DOHH2 (cell line): ENCODE results near the gene WWOX.

ENCODE experiments used
- H3F3A ChIP-seq: fragments of 200-600 bp; sonication (generic), shearing (Covaris generic); 2 replicates; pipeline ENCODE4 v1.6.0; 2016; ENCODE audit warnings: antibody characterized with exemption, mild to moderate bottlenecking; ENCODE audit not compliant: control insufficient read depth, insufficient read depth
- H3K27ac ChIP-seq: fragments of 200-600 bp; sonication (generic); 2 replicates; pipeline ENCODE4 v1.5.1; 2014; ENCODE audit warnings: low read depth, mild to moderate bottlenecking, low read length, moderate library complexity
- H3K27me3 ChIP-seq: fragments of 200-600 bp; sonication (generic); 2 replicates; pipeline ENCODE4 v1.6.1; 2014; ENCODE audit warnings: mild to moderate bottlenecking, low read length, mixed read lengths; ENCODE audit not compliant: control insufficient read depth
- H3K36me3 ChIP-seq: fragments of 200-600 bp; sonication (generic); 2 replicates; pipeline ENCODE4 v1.6.1; 2014; ENCODE audit warnings: mild to moderate bottlenecking, low read length, moderate library complexity, mixed read lengths; ENCODE audit not compliant: control insufficient read depth
- H3K4me1 ChIP-seq: fragments of 200-600 bp; sonication (generic); 2 replicates; pipeline ENCODE4 v1.6.1; 2014; ENCODE audit warnings: mild to moderate bottlenecking, low read length, mixed read lengths; ENCODE audit not compliant: control insufficient read depth
- H3K4me2 ChIP-seq: fragments of 200-600 bp; sonication (generic); 2 replicates; pipeline ENCODE4 v1.6.0; 2014; ENCODE audit warnings: mild to moderate bottlenecking, low read length, moderate library complexity
- H3K4me3 ChIP-seq: fragments of 200-600 bp; sonication (generic); 2 replicates; pipeline ENCODE4 v1.5.1; 2014; ENCODE audit warnings: mild to moderate bottlenecking, low read length, mixed read lengths
- H3K79me2 ChIP-seq: fragments of 200-600 bp; sonication (generic); 2 replicates; pipeline ENCODE4 v1.6.1; 2014; ENCODE audit warnings: mild to moderate bottlenecking, low read length, mixed read lengths; ENCODE audit not compliant: control insufficient read depth
- H3K9me2 ChIP-seq: fragments of 200-600 bp; sonication (generic); replicated peaks from 2 replicates; pipeline ENCODE4 v1.6.1; 2014; ENCODE audit warnings: mild to moderate bottlenecking, low read length, mixed read lengths; ENCODE audit not compliant: control insufficient read depth
- H3K9me3 ChIP-seq: fragments of 200-600 bp; sonication (generic); 2 replicates; pipeline ENCODE4 v1.6.1; 2014; ENCODE audit warnings: antibody characterized with exemption, low read length, mixed read lengths; ENCODE audit not compliant: control insufficient read depth, insufficient read depth
- H4K20me1 ChIP-seq: fragments of 200-600 bp; sonication (generic); 2 replicates; pipeline ENCODE4 v1.6.0; 2014; ENCODE audit warnings: low read depth, mild to moderate bottlenecking, antibody characterized with exemption, low read length, moderate library complexity; ENCODE audit not compliant: control insufficient read depth, insufficient read depth
- CTCF ChIP-seq: fragments of 200-600 bp; sonication (generic); IDR thresholded peaks from one replicate; pipeline ENCODE4 v1.5.1; 2014; ENCODE audit warnings: antibody characterized with exemption, mild to moderate bottlenecking, low read depth, low read length; ENCODE audit not compliant: poor library complexity, severe bottlenecking
- EZH2phosphoT487 ChIP-seq: fragments of 200-600 bp; sonication (generic); IDR thresholded peaks from 2 replicates; pipeline ENCODE4 v1.6.1; 2017; ENCODE audit warnings: borderline replicate concordance, mild to moderate bottlenecking, antibody characterized with exemption, low read length, moderate library complexity, mixed read lengths

Gene WWOX

GRCh38 chr16:78982096-78982744 lies 882.8 kb downstream of the WWOX start:
- Histone ChIP-seq H3K36me3 (no peaks in the 10 kb centered on the region), H3K4me2 (no peak overlapping the region), H3K79me2 (no peaks in the 10 kb centered on the region), H3K4me1 (no peaks in the 10 kb centered on the region), H4K20me1 (no peaks in the 10 kb centered on the region), H3K9me3 (no peaks in the 10 kb centered on the region), H3K4me3 (no peak overlapping the region), H3K27me3 (no peaks in the 10 kb centered on the region), H3K27ac (no peak overlapping the region), H3F3A (no peaks in the 10 kb centered on the region), H3K9me2 (no peaks in the 10 kb centered on the region)
- TF ChIP-seq CTCF (no peak), EZH2phosphoT487 (no peak)

- H3K4me3 ChIP-seq, result no peak overlapping the region
- peaks cover 5% of the 10 kb centered on the region for H3K4me1 ChIP-seq
- H3K79me2 ChIP-seq, result no peaks in the 10 kb centered on the region
- H3K36me3 ChIP-seq, result no peaks in the 10 kb centered on the region
- no peak overlapping the region for H3K4me2 ChIP-seq
- H3K9me3 ChIP-seq, result no peaks in the 10 kb centered on the region
- no peak for TF ChIP-seq EZH2phosphoT487
- TF ChIP-seq CTCF, result no peak
- no peaks in the 10 kb centered on the region for H3K27me3 ChIP-seq
- no peak overlapping the region for H3K27ac ChIP-seq
- H4K20me1 ChIP-seq, result no peaks in the 10 kb centered on the region
- no peaks in the 10 kb centered on the region for H3F3A ChIP-seq
- H3K9me2 ChIP-seq, result no peaks in the 10 kb centered on the region
Observed at GRCh38 chr16:78984324-78984723, 884.9 kb downstream of the WWOX start.

GRCh38 chr16:78984887-78985464 lies 885.5 kb downstream of the WWOX start:
- H3K27ac ChIP-seq, result no peak overlapping the region
- no peaks in the 10 kb centered on the region for H3K9me3 ChIP-seq
- no peak overlapping the region for H3K4me3 ChIP-seq
- TF ChIP-seq EZH2phosphoT487, result no peak
- no peak for TF ChIP-seq CTCF
- no peaks in the 10 kb centered on the region for H3K27me3 ChIP-seq
- H3F3A ChIP-seq, result no peaks in the 10 kb centered on the region
- H3K4me2 ChIP-seq, result no peak overlapping the region
- no peaks in the 10 kb centered on the region for H3K9me2 ChIP-seq
- no peaks in the 10 kb centered on the region for H4K20me1 ChIP-seq
- H3K4me1 ChIP-seq, result peaks cover 11% of the 10 kb centered on the region
- no peaks in the 10 kb centered on the region for H3K79me2 ChIP-seq
- H3K36me3 ChIP-seq, result no peaks in the 10 kb centered on the region
